VCaP (cell line): ENCODE results near the gene TMOD2.

Experiments
- H3K27ac ChIP-seq: fragments of 450-650 bp; 2 replicates; pipeline ENCODE4 v1.5.1; 2017
- CTCF ChIP-seq: fragments of 450-650 bp; conservative IDR thresholded peaks from 2 replicates; pipeline ENCODE4 v1.5.1; 2017; ENCODE audit warnings: mild to moderate bottlenecking, moderate library complexity

TMOD2 gene

GRCh38 chr15:51841406-51842040 is 90.1 kb downstream of the TMOD2 start:
- H3K27ac ChIP-seq, result no peak overlapping the region
- TF ChIP-seq CTCF, result no peak

- no peak for TF ChIP-seq CTCF
- H3K27ac ChIP-seq, result no peak overlapping the region
Observed at GRCh38 chr15:51842265-51842664, 90.9 kb downstream of the TMOD2 start.

- no peak overlapping the region for H3K27ac ChIP-seq
- no peak for TF ChIP-seq CTCF
Observed at GRCh38 chr15:51842852-51843737, 91.7 kb downstream of the TMOD2 start.

GRCh38 chr15:51844747-51845426 is 93.5 kb downstream of the TMOD2 start:
- no peak for TF ChIP-seq CTCF
- no peak overlapping the region for H3K27ac ChIP-seq

GRCh38 chr15:51846066-51846462 is 94.7 kb downstream of the TMOD2 start:
- no peak overlapping the region for H3K27ac ChIP-seq
- no peak for TF ChIP-seq CTCF

GRCh38 chr15:51846463-51847230 is 95.2 kb downstream of the TMOD2 start:
- no peak for TF ChIP-seq CTCF
- H3K27ac ChIP-seq, result no peak overlapping the region
